HG03066 (cell line): ENCODE data around the gene PCYT1B.
"Not testable (repeated sequence)": the region's sequence is repeated elsewhere in the genome, so short reads cannot be mapped to it uniquely, and the experiment has no call there.

ENCODE experiments used
- ATAC-seq: cut with Tn5 transposase; IDR thresholded peaks from one replicate; pipeline ENCODE4 v1.9.1; 2021; ENCODE audit warnings: low read depth; ENCODE audit not compliant: unreplicated experiment

PCYT1B gene

DNA sequence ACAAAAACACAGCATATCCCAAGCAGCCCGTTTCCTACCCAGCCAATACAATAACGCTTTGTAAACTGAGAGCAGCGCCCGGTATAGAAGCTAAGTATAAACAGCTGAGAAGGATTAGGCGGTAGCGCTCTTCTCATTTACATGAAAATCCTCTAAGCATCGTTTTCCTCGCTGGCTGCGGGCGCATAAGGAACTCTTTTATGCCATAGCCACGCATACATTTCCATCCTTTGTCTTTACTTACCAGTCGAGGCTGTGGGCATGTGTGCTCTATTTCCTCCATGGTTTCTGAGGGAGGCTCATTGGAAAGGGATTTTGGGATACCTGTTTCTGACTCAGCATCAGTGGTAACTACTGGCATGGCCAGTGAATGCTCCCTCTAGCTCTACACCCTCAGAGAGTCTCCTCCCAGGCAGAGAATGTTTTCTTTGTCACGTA, 383 bp downstream of the PCYT1B start:
- no peak for ATAC-seq

- ATAC-seq = no peak
These were observed 1.1 kb downstream of the PCYT1B start for GRCh38 chrX:24646006-24646405.

DNA sequence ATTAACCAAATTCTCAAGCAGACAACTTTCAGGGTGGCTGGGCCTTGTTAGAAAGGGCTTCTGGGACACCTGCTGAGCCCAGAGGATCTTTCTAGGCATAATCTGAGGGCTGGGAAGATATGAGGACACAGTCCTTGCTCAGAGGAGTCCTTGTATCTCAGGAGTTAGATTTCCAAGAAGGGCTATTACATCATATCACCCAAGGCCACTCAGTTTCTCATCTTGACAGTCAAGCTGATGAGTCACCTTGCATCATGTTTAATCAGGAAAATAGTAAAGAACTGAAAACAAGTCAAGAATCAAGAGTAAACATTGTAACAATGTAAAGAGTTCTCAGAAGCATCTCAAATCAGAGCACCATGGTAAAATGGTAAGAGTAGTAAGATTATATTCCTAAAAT, 4.0 kb downstream of the PCYT1B start:
- no peak for ATAC-seq

DNA sequence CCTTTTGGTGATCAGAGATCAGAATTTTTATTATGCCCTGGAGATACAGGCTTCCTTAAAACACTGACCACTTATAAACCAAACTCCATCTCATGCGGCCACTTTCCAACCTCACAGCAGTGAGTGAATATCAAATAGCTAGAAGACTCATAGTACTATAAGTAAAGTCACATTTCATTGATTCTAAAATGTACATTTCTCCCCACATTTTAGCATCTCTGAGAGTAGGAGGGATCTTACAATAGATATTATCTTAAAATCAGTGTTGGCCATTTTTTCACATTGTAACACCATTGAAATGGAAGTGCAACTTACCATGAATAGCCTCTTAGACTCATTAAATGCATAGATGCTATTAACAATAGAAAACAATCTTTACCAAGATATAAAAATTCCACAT, 17.4 kb downstream of the PCYT1B start:
- ATAC-seq = no peak

- no peak for ATAC-seq
These were observed 27.5 kb downstream of the PCYT1B start for GRCh38 chrX:24619647-24620046.

GRCh38 chrX:24610516-24610915, 36.6 kb downstream of the PCYT1B start:
- no peak for ATAC-seq

DNA sequence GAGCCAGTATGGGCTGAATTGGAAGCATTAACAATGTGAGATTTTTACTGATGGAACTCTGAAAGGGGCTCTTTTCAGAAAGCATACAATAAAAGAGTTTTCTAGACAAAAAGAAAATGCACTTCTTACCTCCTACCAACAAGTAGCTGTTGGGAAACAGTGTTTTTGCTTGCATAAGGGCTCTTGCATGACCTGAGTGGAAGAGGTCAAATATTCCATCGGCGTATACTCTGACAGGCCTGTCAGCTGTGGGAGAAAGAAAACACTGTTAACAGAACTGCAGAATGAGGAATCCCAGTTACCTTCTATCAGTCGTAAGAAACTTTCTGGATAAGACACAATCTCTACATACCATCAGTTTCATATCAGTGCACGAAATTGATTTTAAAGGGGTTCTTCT, 39.5 kb downstream of the PCYT1B start:
- ATAC-seq = no peak

DNA sequence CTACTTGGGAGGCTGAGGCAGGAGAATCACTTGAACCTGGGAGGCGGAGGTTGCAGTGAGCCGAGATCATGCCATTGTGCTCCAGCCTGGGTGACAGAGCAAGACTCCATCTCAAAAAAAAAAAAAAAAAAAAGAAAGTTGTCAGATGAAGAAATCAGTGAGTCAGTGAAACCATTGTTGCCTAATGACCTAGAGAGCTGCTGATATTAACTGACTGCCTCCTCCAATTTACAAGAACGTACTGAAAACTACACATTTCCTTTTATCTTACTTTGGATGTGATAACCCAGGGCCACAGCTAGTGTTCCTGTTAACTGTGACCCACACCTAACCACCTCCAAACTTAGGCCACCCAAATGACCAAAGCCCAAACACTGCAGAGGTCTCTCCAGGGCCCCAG, 41.2 kb downstream of the PCYT1B start:
- not testable (repeated sequence) for ATAC-seq

DNA sequence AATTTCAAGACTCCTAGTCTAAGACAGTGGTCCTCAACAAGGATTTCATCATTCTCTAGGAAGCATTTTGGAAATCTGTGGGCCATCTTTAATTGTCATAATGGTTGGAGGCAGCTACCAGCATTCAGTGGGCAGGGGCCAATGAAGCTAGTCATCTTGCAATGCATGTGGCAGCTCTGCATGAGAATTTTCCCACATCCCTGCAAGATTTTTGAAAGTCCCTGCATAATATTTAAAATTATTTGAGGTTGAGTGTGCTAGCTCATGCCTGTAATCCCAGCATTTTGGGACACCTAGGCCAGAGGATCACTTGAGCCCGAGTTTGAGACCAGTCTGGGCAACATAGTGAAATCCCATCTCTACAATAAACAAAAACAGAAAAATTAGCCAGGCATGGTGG, 44.0 kb downstream of the PCYT1B start:
- no peak for ATAC-seq

GRCh38 chrX:24601858-24602257, 45.3 kb downstream of the PCYT1B start:
- ATAC-seq = no peak

GRCh38 chrX:24594501-24594900, 52.6 kb downstream of the PCYT1B start:
- ATAC-seq = no peak

DNA sequence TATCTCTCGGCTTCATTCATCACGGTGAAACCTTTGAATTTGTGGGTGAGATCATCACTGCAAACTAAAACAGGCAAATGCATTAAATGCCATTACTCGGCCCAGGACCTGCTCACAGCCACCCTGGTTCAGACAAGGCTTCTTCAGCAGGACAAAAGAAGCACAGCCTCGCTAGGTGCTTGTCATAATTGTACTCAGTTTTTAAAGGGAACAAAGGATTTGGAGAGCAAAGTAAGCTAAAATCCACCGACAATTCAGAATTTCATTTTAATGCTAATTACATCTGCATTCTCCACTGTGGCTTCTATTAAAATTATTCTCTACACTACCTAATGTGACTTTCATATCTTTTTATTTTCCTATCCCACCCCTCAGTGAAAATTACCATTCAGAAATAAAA, 57.0 kb downstream of the PCYT1B start:
- ATAC-seq = no peak

DNA sequence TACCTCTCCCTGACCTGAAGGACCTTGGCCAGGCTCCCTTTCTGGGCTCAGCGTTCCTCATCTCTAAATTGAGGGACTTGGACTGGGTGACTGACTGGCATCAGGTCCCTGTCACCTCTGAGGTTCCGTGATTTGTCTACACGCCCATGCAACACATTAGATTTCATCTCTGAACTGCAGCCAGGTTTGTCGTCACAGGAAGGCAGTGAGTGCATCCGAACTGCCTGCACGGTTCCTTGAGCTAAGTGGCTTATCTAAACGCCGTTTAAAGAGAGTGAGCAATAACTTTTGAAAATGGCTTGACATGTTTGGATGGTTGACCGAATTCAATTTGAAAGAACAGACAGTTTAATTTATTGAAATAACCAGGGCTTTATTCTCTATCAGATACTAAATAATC, 70.1 kb downstream of the PCYT1B start:
- no peak for ATAC-seq

- no peak for ATAC-seq
These were observed 71.7 kb downstream of the PCYT1B start for GRCh38 chrX:24575496-24575895.

GRCh38 chrX:24574743-24575142, 72.4 kb downstream of the PCYT1B start:
- no peak for ATAC-seq

DNA sequence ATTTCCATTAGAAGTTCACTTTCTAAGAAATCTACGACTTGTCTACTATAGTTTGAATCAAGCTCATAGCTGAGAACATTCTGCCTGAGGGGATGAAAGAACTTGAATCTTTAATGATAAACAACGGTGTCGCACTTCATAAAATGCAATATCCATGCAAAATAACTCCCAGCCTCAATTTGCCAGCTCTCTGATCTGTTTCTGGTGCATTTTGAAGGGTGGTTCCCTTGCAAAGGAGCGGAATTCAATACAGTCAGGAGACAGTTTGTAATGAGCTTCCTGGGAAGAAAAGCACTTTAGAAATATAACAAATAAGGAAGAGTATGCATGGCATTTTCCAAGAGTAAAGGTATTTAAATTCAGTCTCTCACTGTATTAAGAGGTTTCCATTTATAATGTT, 80.0 kb downstream of the PCYT1B start:
- no peak for ATAC-seq

GRCh38 chrX:24566240-24566639, 80.9 kb downstream of the PCYT1B start:
- ATAC-seq = no peak

GRCh38 chrX:24563291-24564010, 83.7 kb downstream of the PCYT1B start:
- no peak for ATAC-seq

DNA sequence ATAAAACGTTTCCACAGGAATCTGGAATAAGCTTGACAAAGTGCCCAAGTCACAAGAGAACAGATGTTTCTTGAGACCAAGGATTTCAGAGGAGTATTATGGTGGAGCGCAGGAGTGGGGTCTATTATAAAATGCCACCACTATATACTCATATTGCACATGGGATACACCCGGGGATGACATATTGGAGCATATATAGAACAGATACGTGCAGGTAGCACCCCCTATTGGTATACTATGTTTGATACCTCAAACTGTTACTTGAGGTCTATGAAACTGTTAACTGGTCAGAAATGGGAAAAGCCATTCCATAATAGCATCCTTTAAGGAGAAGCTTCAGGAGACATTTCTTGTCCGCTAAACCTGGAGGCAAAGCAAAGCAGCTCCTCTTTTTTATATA, 86.0 kb downstream of the PCYT1B start:
- ATAC-seq = no peak

GRCh38 chrX:24553011-24553410, 94.1 kb downstream of the PCYT1B start:
- no peak for ATAC-seq

DNA sequence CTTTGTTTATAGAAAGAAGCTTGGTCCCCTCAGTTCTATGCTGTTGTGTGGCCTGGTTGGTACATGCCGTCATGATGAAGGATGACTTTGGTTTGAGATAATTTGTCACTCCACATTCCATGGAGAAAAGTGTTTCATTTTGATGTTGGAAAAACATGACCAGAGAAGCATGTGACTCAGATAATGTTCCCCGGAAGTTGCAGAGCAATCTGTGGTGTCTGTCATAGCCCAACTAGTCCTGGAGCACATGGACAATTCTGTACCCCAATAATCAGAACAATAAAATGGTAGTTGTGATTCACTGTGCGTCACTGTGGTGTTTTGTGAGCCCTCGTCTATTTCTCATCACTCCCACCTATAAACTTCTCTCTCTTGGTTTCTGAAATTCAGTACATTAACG, 97.0 kb downstream of the PCYT1B start:
- ATAC-seq = no peak

DNA sequence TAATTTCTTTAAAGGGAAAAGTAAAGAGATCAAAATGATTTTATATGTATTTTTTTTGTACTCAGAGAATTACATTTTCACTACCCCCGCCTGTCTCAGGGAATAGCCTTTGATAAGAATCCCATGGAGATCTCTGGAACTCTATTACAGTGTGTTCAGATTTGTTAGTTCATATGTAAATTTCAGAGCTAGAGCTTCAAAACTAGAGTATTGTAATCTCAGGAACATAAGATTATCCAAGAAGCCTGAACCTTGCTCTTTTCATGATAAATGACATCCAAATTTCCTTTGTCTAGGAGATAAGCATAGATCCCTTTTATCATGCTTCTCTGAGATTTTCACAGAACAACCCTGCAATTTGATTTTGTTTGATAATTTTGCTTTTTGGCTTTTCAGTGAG, 99.2 kb downstream of the PCYT1B start:
- no peak for ATAC-seq

DNA sequence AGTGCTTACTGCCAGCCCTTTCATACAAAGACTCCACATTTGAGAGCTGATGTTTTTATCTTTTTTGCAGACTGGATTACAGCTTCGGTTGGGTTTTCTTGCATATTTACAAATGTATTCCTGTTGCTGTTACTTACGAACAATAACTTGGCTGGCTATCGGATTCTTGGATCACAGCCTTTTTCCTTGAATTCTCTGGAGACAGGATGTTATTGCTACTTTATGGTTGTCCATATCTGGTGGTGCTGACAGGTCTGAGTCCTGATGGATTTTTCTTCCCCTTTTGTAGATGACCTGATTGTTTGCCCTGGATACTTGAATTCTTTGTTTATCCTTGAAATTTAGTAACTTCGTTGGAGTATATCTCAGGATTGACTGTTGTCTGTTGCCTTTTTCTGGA, 104.4 kb downstream of the PCYT1B start:
- ATAC-seq = no peak
